SK-N-SH (cell line): ENCODE measurements around the gene SPECC1L. TPM values are rescaled to one million over a fixed set of nuclear protein-coding genes. Genes with fewer than 3 reads are reported as not detected.

ENCODE experiments used
- CTCF ChIA-PET: fragments of 300-600, 350-600 bp; formaldehyde crosslinking; extraction: SDS; loops from one replicate; lab custom pipeline; 2021; lab: Yijun Ruan, JAX
- POLR2A ChIA-PET: fragments of 350-600 bp; sonication (Branson Sonifier 250); formaldehyde crosslinking; extraction: SDS; loops from one replicate; lab custom pipeline; 2020; ENCODE audit warnings: antibody characterized with exemption, inconsistent platforms; lab: Yijun Ruan, JAX
- DNase-seq: peaks from one replicate; pipeline ENCODE4 v3.0.0; 2012
- H2AFZ ChIP-seq: fragments of 200-600 bp; sonication (generic); 2 replicates; pipeline ENCODE4 v1.8.1; 2016; ENCODE audit warnings: antibody characterized with exemption, mild to moderate bottlenecking, low read depth
- H3F3A ChIP-seq: fragments of 200-600 bp; sonication (generic); replicated peaks from 2 replicates; pipeline ENCODE3; 2016; ENCODE audit warnings: antibody characterized with exemption, mild to moderate bottlenecking; ENCODE audit not compliant: insufficient read depth
- H3K27ac ChIP-seq, 2 experiments: fragments of 200-500 bp in 1 of 2; fragments of 200-600 bp in 1 of 2; sonication (Bioruptor generic) in 1 of 2; sonication (generic), shearing (Covaris generic) in 1 of 2; 2 replicates each; pipeline versions ENCODE4 v1.5.1 to v1.6.1; 2014 to 2016; ENCODE audit warnings: low read depth in 2 of 2, inconsistent platforms in 1 of 2, low read length in 1 of 2, mild to moderate bottlenecking in 1 of 2, mixed read lengths in 1 of 2
- H3K27me3 ChIP-seq: fragments of 200-600 bp; sonication (generic), shearing (Covaris generic); 2 replicates; pipeline ENCODE4 v1.6.1; 2016; ENCODE audit warnings: mixed run types; ENCODE audit not compliant: insufficient read depth
- H3K36me3 ChIP-seq, 2 experiments: fragments of 200-500 bp in 1 of 2; fragments of 200-600 bp in 1 of 2; sonication (Bioruptor generic) in 1 of 2; sonication (generic) in 1 of 2; replicated peaks in 1 of 2; 2 replicates each; pipeline versions ENCODE3 to v1.5.1; 2014 to 2016; ENCODE audit warnings: low read length in 1 of 2, mild to moderate bottlenecking in 1 of 2; ENCODE audit not compliant: insufficient read depth in 2 of 2, control insufficient read depth in 1 of 2
- H3K4me1 ChIP-seq, 2 experiments: fragments of 200-500 bp in 1 of 2; fragments of 200-600 bp in 1 of 2; sonication (Bioruptor generic) in 1 of 2; sonication (generic), shearing (Covaris generic) in 1 of 2; 2 replicates each; pipeline versions ENCODE4 v1.5.1 to v1.6.1; 2014 to 2016; ENCODE audit warnings: low read depth in 1 of 2, low read length in 1 of 2, mixed run types in 1 of 2; ENCODE audit not compliant: insufficient read depth in 2 of 2, control insufficient read depth in 1 of 2
- H3K4me2 ChIP-seq: fragments of 200-600 bp; sonication (generic), shearing (Covaris generic); 2 replicates; pipeline ENCODE4 v1.6.1; 2017; ENCODE audit warnings: mixed run types
- H3K4me3 ChIP-seq, 2 experiments: fragments of 200-500 bp in 1 of 2; fragments of 200-600 bp in 1 of 2; sonication (Bioruptor generic) in 1 of 2; sonication (generic), shearing (Covaris generic) in 1 of 2; 2 replicates each; pipeline versions ENCODE4 v1.5.1 to v1.8.1; 2014 to 2016; ENCODE audit warnings: low read depth in 2 of 2, inconsistent platforms in 1 of 2, low read length in 1 of 2, mild to moderate bottlenecking in 1 of 2, mixed read lengths in 1 of 2, moderate library complexity in 1 of 2
- H3K79me2 ChIP-seq: fragments of 200-600 bp; sonication (generic); 2 replicates; pipeline ENCODE4 v1.8.1; 2017; ENCODE audit warnings: mild to moderate bottlenecking; ENCODE audit not compliant: insufficient read depth
- H3K9ac ChIP-seq: fragments of 200-600 bp; sonication (generic); 2 replicates; pipeline ENCODE4 v1.6.1; 2017; ENCODE audit warnings: mixed run types
- H3K9me2 ChIP-seq: fragments of 200-600 bp; sonication (generic); 2 replicates; pipeline ENCODE4 v1.6.1; 2017; ENCODE audit warnings: mixed run types
- H3K9me3 ChIP-seq: fragments of 200-600 bp; sonication (generic); 2 replicates; pipeline ENCODE4 v1.6.1; 2017; ENCODE audit warnings: mixed run types, mild to moderate bottlenecking, moderate library complexity
- H4K20me1 ChIP-seq: fragments of 200-600 bp; sonication (generic); 2 replicates; pipeline ENCODE4 v1.6.1; 2017; ENCODE audit warnings: mild to moderate bottlenecking, mixed run types; ENCODE audit not compliant: insufficient read depth
- CTCF ChIP-seq: fragments of 200-600 bp; sonication (generic); IDR thresholded peaks from 2 replicates; pipeline ENCODE4 v1.6.1; 2017; ENCODE audit warnings: antibody characterized with exemption, mild to moderate bottlenecking, moderate library complexity
- ELF1 ChIP-seq: IDR thresholded peaks from 2 replicates; pipeline ENCODE4 v1.4.0; 2012
- EZH2phosphoT487 ChIP-seq: fragments of 200-600 bp; sonication (generic); IDR thresholded peaks from 2 replicates; pipeline ENCODE4 v1.6.1; 2017; ENCODE audit warnings: low read depth, mixed run types, mild to moderate bottlenecking, antibody characterized with exemption, moderate library complexity, borderline replicate concordance
- FOSL2 ChIP-seq: IDR thresholded peaks from 2 replicates; pipeline ENCODE4 v1.4.0; 2012; ENCODE audit warnings: low read depth, mild to moderate bottlenecking, moderate library complexity, borderline replicate concordance
- FOXJ3 ChIP-seq: sonication (generic); formaldehyde crosslinking; IDR thresholded peaks from 2 replicates; pipeline ENCODE4 v1.5.1; 2020; ENCODE audit warnings: mild to moderate bottlenecking, missing genetic modification reagents
- JUND ChIP-seq: IDR thresholded peaks from 2 replicates; pipeline ENCODE4 v1.4.0; 2012
- MAX ChIP-seq: IDR thresholded peaks from 2 replicates; pipeline ENCODE4 v1.4.0; 2012; ENCODE audit warnings: low read depth
- MEF2A ChIP-seq: IDR thresholded peaks from 2 replicates; pipeline ENCODE4 v1.4.0; 2012; ENCODE audit warnings: low read depth, borderline replicate concordance
- MXI1 ChIP-seq: IDR thresholded peaks from 2 replicates; pipeline ENCODE4 v1.6.1; 2012; ENCODE audit warnings: mild to moderate bottlenecking, low read depth, low read length, improper control_type of control experiment
- PBX3 ChIP-seq: IDR thresholded peaks from 2 replicates; pipeline ENCODE4; 2012
- POLR2AphosphoS5 ChIP-seq: IDR thresholded peaks from 2 replicates; pipeline ENCODE4 v1.6.1; 2012; ENCODE audit warnings: low read depth, low read length
- RAD21 ChIP-seq: IDR thresholded peaks from 2 replicates; pipeline ENCODE4 v1.6.1; 2012; ENCODE audit warnings: mild to moderate bottlenecking, low read length
- REST ChIP-seq: IDR thresholded peaks from 2 replicates; pipeline ENCODE4 v1.6.1; 2012; ENCODE audit warnings: mild to moderate bottlenecking, low read depth, low read length, moderate library complexity
- SMC3 ChIP-seq: IDR thresholded peaks from 2 replicates; pipeline ENCODE4 v1.6.1; 2012; ENCODE audit warnings: low read depth, low read length, improper control_type of control experiment
- USF1 ChIP-seq: IDR thresholded peaks from 2 replicates; pipeline ENCODE4 v1.4.0; 2012; ENCODE audit warnings: low read depth, borderline replicate concordance
- YY1 ChIP-seq: IDR thresholded peaks from 2 replicates; pipeline ENCODE4 v1.4.0; 2012; ENCODE audit warnings: low read depth, mild to moderate bottlenecking
- WGBS: methylation state at CpG from one replicate; pipeline ENCODE4 v1.1.6; 2017; ENCODE audit warnings: low lambda C conversion rate; 5-methylcytosine and 5-hydroxymethylcytosine counted together
- polyA plus RNA-seq, 3 experiments: library from polyadenylated mRNA; depleted of rRNA; stranded (reverse); fragments of >200 nt; gene quantifications; 2 replicates each; pipeline ENCODE4 v1.2.3, GENCODE V29; 2012

Gene SPECC1L
- polyA plus RNA-seq, 1 of the 3 experiments (the other 2 are of a cell fraction): 22.9 TPM

GRCh38 chr22:24233235-24233634 is 37.4 kb upstream of the SPECC1L start:
- no peak for DNase-seq
- 88% methylated on average over 7 of the region's 13 CpGs for WGBS
- CTCF ChIA-PET: interaction anchor here (2.6 kb wide), 1 partner anchor 10 kb away, joined by 11 read pairs; no protein-coding TSS in a partner anchor
- no peaks in the 10 kb centered on the region for H3K27me3 ChIP-seq
- TF ChIP-seq MAX: no peak
- no peak for TF ChIP-seq USF1
- TF ChIP-seq PBX3: no peak
- no peak for TF ChIP-seq RAD21
- no peak for TF ChIP-seq POLR2AphosphoS5
- no peak for TF ChIP-seq CTCF
- no peak for TF ChIP-seq SMC3
- TF ChIP-seq EZH2phosphoT487: no peak
- H3K4me1 ChIP-seq: peaks cover 0 to 8% of the 10 kb centered on the region in 2 experiments; a peak in 1 of 4 replicates
- H2AFZ ChIP-seq: no peak overlapping the region
- no peaks in the 10 kb centered on the region for H4K20me1 ChIP-seq
- no peaks in the 10 kb centered on the region for H3K79me2 ChIP-seq
- no peak overlapping the region for H3K4me3 ChIP-seq
- H3K36me3 ChIP-seq: no peaks in the 10 kb centered on the region
- POLR2A ChIA-PET: no interaction called here
- H3K27ac ChIP-seq: no peak overlapping the region
- H3K9me3 ChIP-seq: no peaks in the 10 kb centered on the region
- no peaks in the 10 kb centered on the region for H3K9me2 ChIP-seq
- H3K4me2 ChIP-seq: no peak overlapping the region
- H3K9ac ChIP-seq: no peak overlapping the region
- H3F3A ChIP-seq: no peaks in the 10 kb centered on the region

- peaks cover 0 to 8% of the 10 kb centered on the region in 2 experiments; a peak in 1 of 4 replicates for H3K4me1 ChIP-seq
- DNase-seq: peak; percentile 11
- H3K4me2 ChIP-seq: no peak overlapping the region
- CTCF ChIA-PET: interaction anchor here (0.9 kb wide), 1 partner anchor 9 kb away, joined by 4 read pairs; no protein-coding TSS in a partner anchor
- H3K27me3 ChIP-seq: no peaks in the 10 kb centered on the region
- H4K20me1 ChIP-seq: no peaks in the 10 kb centered on the region
- no peak overlapping the region for H3K4me3 ChIP-seq
- H3K9me3 ChIP-seq: no peaks in the 10 kb centered on the region
- H2AFZ ChIP-seq: no peak overlapping the region
- H3F3A ChIP-seq: no peaks in the 10 kb centered on the region
- WGBS: 93% methylated on average over 3 of the region's 14 CpGs
- H3K36me3 ChIP-seq: no peaks in the 10 kb centered on the region
- no peak overlapping the region for H3K9ac ChIP-seq
- no peak overlapping the region for H3K27ac ChIP-seq
- H3K79me2 ChIP-seq: no peaks in the 10 kb centered on the region
- TF ChIP-seq JUND (no peak), FOXJ3 (no peak), MXI1 (no peak), PBX3 (no peak), ELF1 (no peak), MEF2A (no peak), YY1 (no peak), FOSL2 (no peak), REST (no peak)
- no peaks in the 10 kb centered on the region for H3K9me2 ChIP-seq
- POLR2A ChIA-PET: no interaction called here
Measured at GRCh38 chr22:24233816-24234215, 36.8 kb upstream of the SPECC1L start.
